ENCODE data around the gene MND1.
"Not testable (repeated sequence)": the region's sequence is repeated elsewhere in the genome, so short reads cannot be mapped to it uniquely, and the experiment has no call there.

MND1 gene

DNA sequence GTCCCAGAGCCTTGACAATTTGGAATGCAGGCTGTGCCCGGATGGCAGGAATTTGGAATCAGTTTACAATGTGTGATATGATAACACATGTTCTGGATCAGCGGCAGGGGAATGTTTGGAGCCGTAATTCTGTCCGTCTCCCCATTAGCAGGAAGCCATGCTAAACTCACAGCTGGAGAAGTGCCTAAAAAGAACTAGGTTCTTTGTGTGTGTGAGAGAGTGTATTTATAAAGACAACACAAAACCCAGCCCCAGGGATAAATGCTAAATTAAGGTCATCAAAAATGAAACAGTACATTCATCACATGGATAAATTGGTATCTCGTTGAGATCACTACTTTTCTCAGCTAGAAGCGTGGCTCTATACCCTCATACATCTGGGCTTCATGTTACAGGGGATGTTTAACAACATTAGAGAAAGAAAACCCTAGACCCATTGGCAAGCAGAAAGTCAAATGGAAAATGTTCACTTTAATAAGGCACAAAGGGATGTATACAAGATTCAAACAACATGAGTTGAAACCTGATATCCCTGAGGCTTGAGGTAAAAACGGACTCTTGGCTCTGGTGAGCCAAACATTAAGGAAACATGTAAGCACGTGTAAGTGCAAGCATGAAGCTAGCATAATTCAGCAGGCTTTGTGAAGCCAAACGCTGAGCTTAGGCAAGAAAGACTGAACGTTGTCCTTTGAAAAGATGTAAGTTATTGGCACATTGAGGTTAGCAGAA, 103.7 kb downstream of the MND1 start:
- no peak for DNase-seq

DNA sequence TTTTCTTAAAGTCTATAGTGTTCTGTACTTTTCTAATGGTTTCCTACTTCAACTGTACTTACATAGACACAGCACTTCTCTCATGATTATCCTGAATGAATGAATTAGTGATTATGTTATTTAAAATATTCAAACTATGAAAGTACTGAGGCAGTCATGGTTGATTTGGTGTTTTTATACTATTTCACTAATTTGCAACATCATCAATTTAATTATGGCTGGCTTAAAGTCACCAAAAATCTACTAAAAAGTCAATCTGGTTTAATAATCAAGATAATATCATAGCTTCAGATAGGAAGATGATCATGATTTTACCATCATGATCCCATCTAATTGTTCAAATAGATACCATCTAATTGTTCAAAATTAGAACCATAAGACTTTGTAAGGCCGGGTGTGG, 104.8 kb downstream of the MND1 start:
- DNase-seq = no peak

GRCh38 chr4:153450544-153450917, 106.0 kb downstream of the MND1 start:
- no peak for DNase-seq

GRCh38 chr4:153451145-153451544, 106.7 kb downstream of the MND1 start:
- DNase-seq = not testable (repeated sequence)

DNA sequence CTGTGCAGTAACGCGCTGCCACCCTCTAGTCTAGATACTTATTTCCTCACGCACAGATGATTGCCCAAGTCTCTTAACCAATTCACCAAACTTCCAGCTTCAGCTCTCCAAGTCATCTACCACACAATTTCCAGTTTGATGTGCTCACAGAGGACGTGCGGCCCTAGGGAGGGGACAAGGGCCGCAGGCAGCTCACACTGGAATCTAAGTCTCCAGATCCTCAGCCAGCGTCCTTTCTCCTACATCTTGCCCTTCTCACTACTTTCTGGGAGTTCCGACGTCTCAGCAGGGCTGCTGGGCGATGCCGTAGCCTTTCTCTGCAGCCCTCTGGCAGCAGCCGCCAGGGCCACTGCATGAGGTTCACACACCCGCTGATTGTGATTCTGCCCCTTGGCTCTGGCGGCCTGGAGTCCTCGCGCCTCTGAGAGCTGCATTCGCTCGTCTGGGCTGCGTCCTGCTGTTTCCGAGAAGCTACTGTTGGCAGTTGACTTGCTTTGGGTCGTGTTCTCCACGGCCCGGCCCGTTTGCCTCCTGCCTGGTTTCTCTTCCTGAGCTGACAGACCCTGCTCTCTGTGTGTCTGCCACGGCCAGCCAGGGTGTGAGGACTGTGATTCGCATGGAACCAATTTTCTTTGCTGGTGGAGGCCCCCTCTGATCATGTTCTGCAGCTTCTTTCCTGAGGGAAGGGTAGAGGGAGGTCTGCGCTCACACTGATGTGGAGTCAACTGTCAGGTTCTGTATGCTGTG, 107.6 kb downstream of the MND1 start:
- DNase-seq = no peak

GRCh38 chr4:153452658-153453378, 108.3 kb downstream of the MND1 start:
- DNase-seq = no peak

DNA sequence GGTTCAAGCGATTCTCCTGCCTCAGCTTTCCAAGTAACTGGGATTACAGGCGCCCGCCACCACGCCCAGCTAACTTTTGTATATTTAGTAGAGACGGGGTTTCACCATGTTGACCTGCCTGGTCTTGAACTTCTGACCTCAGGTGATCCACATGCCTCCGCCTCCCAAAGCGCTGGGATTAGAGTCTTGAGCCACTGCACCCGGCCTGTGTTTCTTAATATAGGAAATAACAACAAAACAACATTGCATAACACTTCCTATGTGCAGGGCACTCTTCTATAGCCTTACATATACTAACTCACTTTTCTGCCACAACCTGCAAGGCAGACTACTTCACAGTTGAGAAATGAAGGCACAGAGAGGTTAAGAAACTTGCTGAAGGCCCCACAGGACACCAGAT, 108.9 kb downstream of the MND1 start:
- DNase-seq = no peak

DNA sequence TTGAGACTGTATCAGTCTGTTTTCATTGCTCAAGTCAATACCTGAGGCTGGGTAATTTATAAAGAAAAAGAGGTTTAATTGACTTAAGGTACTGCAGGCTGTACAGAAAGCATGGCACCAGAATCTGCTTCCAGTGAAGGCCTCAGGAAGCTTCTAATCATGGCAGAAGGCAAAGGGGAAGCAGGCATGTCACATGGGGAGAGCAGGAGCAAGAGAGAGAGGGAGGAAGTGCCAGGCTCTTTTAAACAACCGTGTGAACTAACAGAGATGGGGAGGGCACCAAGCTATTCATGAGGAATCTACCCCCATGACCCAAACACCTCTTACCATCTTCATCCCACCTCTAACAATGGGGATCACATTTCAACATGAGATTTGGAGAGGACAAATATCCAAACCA, 114.5 kb downstream of the MND1 start:
- DNase-seq = no peak

GRCh38 chr4:153461549-153461948, 117.1 kb downstream of the MND1 start:
- not testable (repeated sequence) for DNase-seq

DNA sequence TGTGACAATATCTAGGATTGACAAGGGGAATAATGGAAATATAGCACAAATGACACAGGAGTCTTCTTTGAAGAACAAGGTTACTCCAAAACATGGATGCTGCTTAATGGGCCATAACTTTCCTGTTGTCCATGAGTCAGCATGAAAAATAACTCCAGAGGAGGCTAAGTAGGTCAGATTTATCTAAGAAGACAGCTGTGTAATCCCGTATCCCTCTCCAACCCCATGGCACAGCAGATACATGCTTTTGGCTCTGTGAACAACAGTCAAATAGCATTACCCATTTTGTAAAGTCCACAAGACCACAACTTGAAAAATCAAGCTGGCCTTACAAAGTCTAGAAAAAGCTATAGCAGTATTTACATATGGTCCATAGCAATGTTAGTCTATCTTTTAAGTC, 119.6 kb downstream of the MND1 start:
- no peak for DNase-seq
